RWPE1 (cell line): ENCODE results near the gene DDX60.

Experiments used
- CTCF ChIA-PET: fragments of 350-600 bp; sonication (Branson Sonifier 250); formaldehyde crosslinking; extraction: SDS; loops from one replicate; lab custom pipeline; 2021; lab: Yijun Ruan, JAX
- POLR2A ChIA-PET: fragments of 400-600 bp; formaldehyde crosslinking; extraction: SDS; loops from one replicate; lab custom pipeline; 2020; ENCODE audit warnings: antibody characterized with exemption; ENCODE audit not compliant: low non-redundant PET; lab: Yijun Ruan, JAX
- DNase-seq: peaks from one replicate; pipeline ENCODE4 v3.0.0; 2012; ENCODE audit warnings: low spot score
- H3K27ac ChIP-seq: fragments of 450-650 bp; 2 replicates; pipeline ENCODE4 v1.5.1; 2017
- CTCF ChIP-seq: fragments of 450-650 bp; conservative IDR thresholded peaks from 2 replicates; pipeline ENCODE4 v1.5.1; 2017; ENCODE audit warnings: low read depth, mild to moderate bottlenecking

The DDX60 gene

GRCh38 chr4:168274871-168275270, 43.7 kb downstream of the DDX60 start:
- DNase-seq: no peak
- CTCF ChIA-PET: no interaction called here
- POLR2A ChIA-PET: no interaction called here
- no peak for TF ChIP-seq CTCF
- H3K27ac ChIP-seq: no peak overlapping the region

- no peak for DNase-seq
- no peak for TF ChIP-seq CTCF
- ChIA-PET CTCF (interaction anchor here (0.6 kb wide), 2 partner anchors 660 to 929 kb away, joined by 3 to 5 read pairs; no protein-coding TSS in a partner anchor), POLR2A (no interaction called here)
- no peak overlapping the region for H3K27ac ChIP-seq
Observed at GRCh38 chr4:168273838-168274237, 44.7 kb downstream of the DDX60 start.

- TF ChIP-seq CTCF: no peak
- POLR2A ChIA-PET: no interaction called here
- no peak overlapping the region for H3K27ac ChIP-seq
- CTCF ChIA-PET: no interaction called here
- no peak for DNase-seq
Observed at GRCh38 chr4:168272488-168272887, 46.1 kb downstream of the DDX60 start.

GRCh38 chr4:168269896-168270295, 48.7 kb downstream of the DDX60 start:
- ChIA-PET POLR2A (no interaction called here), CTCF (interaction anchor here (0.6 kb wide), 1 partner anchor 71 kb away, joined by 3 read pairs; no protein-coding TSS in a partner anchor)
- no peak for TF ChIP-seq CTCF
- DNase-seq: no peak
- H3K27ac ChIP-seq: no peak overlapping the region

GRCh38 chr4:168265327-168265726, 53.2 kb downstream of the DDX60 start:
- no peak for DNase-seq
- no peak for TF ChIP-seq CTCF
- CTCF ChIA-PET: no interaction called here
- H3K27ac ChIP-seq: no peak overlapping the region
- POLR2A ChIA-PET: no interaction called here

- no peak overlapping the region for H3K27ac ChIP-seq
- CTCF ChIA-PET: no interaction called here
- no peak for TF ChIP-seq CTCF
- DNase-seq: no peak
- POLR2A ChIA-PET: no interaction called here
Observed at GRCh38 chr4:168264903-168265302, 53.6 kb downstream of the DDX60 start.
